ENCODE results near the gene ADCY5.

ADCY5 gene

DNA sequence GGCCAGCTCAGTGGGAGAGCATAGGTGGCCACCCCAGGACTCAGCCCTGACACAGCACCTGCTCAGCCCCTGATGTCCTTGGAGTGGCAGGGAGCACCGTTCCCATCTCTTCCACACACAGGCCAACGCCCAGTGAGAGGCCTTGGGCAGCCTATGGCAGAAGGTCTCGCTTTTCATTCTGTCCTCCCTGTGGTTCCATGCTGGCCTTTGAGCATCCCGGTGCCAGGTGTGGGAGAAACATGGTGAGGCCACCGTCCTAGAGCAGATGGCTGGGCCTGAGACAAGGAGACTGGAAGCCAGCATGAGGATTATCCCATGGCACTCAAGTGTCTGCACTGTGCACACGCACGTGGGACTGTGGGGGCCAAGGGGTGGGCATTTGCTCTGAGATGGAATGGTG lies 25.1 kb downstream of the ADCY5 start:
- Histone ChIP-seq H3K36me3 (ENCODE audit: control insufficient read depth in 1 of 2, insufficient read depth in 2 of 2, low read length in 2 of 2) (no peaks in the 10 kb centered on the region), H3K9me3 (ENCODE audit: control insufficient read depth in 1 of 2, low read length in 2 of 2) (no peaks in the 10 kb centered on the region), H3K27me3 (ENCODE audit: low read depth, low read length) (no peaks in the 10 kb centered on the region), H3K4me3 (ENCODE audit: low read depth in 1 of 2, low read length in 2 of 2) (no peak overlapping the region), H3K4me1 (ENCODE audit: control insufficient read depth in 1 of 2, insufficient read depth in 2 of 2, low read length in 2 of 2) (peaks cover 14 to 53% of the 10 kb centered on the region in 2 donors), H3K27ac (ENCODE audit: low read length) (no peak overlapping the region)

DNA sequence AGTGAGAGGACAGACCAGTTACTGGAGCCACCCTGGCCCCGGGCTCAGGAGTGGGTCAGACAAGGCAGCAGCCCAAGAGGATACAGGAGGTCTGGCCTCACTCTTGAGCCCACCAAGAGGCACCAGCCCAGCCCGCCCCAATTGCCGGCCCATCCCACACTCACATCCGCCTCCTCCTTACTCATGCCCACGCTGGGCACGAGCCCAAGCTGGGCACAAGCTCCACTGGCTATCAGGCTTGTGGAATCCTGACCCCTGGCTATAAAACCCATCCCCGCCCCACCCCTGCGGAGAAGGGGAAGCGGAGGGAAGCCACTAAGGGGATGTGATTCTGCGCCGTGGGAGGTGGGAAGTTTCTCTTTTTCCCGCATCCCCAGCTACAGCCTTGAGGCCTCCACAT lies 25.9 kb downstream of the ADCY5 start:
- H3K9me3 ChIP-seq (ENCODE audit: control insufficient read depth in 1 of 2, low read length in 2 of 2), result no peaks in the 10 kb centered on the region
- no peak overlapping the region for H3K4me3 ChIP-seq (ENCODE audit: low read depth in 1 of 2, low read length in 2 of 2)
- no peaks in the 10 kb centered on the region for H3K27me3 ChIP-seq (ENCODE audit: low read depth, low read length)
- peaks cover 14 to 53% of the 10 kb centered on the region in 2 donors for H3K4me1 ChIP-seq (ENCODE audit: control insufficient read depth in 1 of 2, insufficient read depth in 2 of 2, low read length in 2 of 2)
- H3K27ac ChIP-seq (ENCODE audit: low read length), result no peak overlapping the region
- H3K36me3 ChIP-seq (ENCODE audit: control insufficient read depth in 1 of 2, insufficient read depth in 2 of 2, low read length in 2 of 2), result no peaks in the 10 kb centered on the region

- H3K27me3 ChIP-seq (ENCODE audit: low read depth, low read length), result no peaks in the 10 kb centered on the region
- H3K4me1 ChIP-seq (ENCODE audit: control insufficient read depth in 1 of 2, insufficient read depth in 2 of 2, low read length in 2 of 2), result peaks cover 14 to 53% of the 10 kb centered on the region in 2 donors
- H3K9me3 ChIP-seq (ENCODE audit: control insufficient read depth in 1 of 2, low read length in 2 of 2), result no peaks in the 10 kb centered on the region
- no peak overlapping the region for H3K4me3 ChIP-seq (ENCODE audit: low read depth in 1 of 2, low read length in 2 of 2)
- H3K27ac ChIP-seq (ENCODE audit: low read length), result no peak overlapping the region
- no peaks in the 10 kb centered on the region for H3K36me3 ChIP-seq (ENCODE audit: control insufficient read depth in 1 of 2, insufficient read depth in 2 of 2, low read length in 2 of 2)
These were observed 26.4 kb downstream of the ADCY5 start for GRCh38 chr3:123422457-123422856.

GRCh38 chr3:123421353-123422174 lies 27.3 kb downstream of the ADCY5 start:
- Histone ChIP-seq H3K9me3 (ENCODE audit: control insufficient read depth in 1 of 2, low read length in 2 of 2) (no peaks in the 10 kb centered on the region), H3K27me3 (ENCODE audit: low read depth, low read length) (no peaks in the 10 kb centered on the region), H3K36me3 (ENCODE audit: control insufficient read depth in 1 of 2, insufficient read depth in 2 of 2, low read length in 2 of 2) (no peaks in the 10 kb centered on the region), H3K27ac (ENCODE audit: low read length) (no peak overlapping the region), H3K4me3 (ENCODE audit: low read depth in 1 of 2, low read length in 2 of 2) (no peak overlapping the region), H3K4me1 (ENCODE audit: control insufficient read depth in 1 of 2, insufficient read depth in 2 of 2, low read length in 2 of 2) (peaks cover 14 to 47% of the 10 kb centered on the region in 2 donors)

- Histone ChIP-seq H3K27me3 (ENCODE audit: low read depth, low read length) (no peaks in the 10 kb centered on the region), H3K36me3 (ENCODE audit: control insufficient read depth in 1 of 2, insufficient read depth in 2 of 2, low read length in 2 of 2) (no peaks in the 10 kb centered on the region), H3K4me3 (ENCODE audit: low read depth in 1 of 2, low read length in 2 of 2) (no peak overlapping the region), H3K9me3 (ENCODE audit: control insufficient read depth in 1 of 2, low read length in 2 of 2) (no peaks in the 10 kb centered on the region), H3K27ac (ENCODE audit: low read length) (peak overlapping the region; percentile 28), H3K4me1 (ENCODE audit: control insufficient read depth in 1 of 2, insufficient read depth in 2 of 2, low read length in 2 of 2) (peaks cover 14 to 46% of the 10 kb centered on the region in 2 donors)
These were observed 28.4 kb downstream of the ADCY5 start for GRCh38 chr3:123420416-123420968.

DNA sequence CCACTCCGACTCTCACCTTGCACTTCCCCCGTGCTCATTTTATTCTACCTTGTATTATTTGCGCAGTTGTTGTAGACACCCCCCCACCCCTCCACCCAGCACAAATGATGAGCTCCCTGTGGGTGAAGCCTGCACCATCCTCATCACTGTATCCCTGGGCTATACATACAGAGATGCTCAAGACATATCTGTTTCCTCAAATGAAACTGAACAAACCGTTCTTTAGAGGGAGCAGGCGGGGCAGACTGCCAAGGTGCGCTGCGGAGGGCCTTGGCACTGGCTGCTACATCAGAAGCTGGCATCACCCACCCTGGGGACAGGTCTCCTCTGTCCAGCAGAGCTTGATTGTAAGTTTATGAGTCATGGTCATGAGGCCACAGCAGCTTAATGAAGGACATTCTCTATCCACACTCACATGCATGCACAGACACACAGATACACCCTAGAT lies 29.0 kb downstream of the ADCY5 start:
- Histone ChIP-seq H3K27me3 (ENCODE audit: low read depth, low read length) (no peaks in the 10 kb centered on the region), H3K27ac (ENCODE audit: low read length) (peak overlapping the region; percentile 28), H3K4me1 (ENCODE audit: control insufficient read depth in 1 of 2, insufficient read depth in 2 of 2, low read length in 2 of 2) (peaks cover 14 to 46% of the 10 kb centered on the region in 2 donors), H3K9me3 (ENCODE audit: control insufficient read depth in 1 of 2, low read length in 2 of 2) (no peaks in the 10 kb centered on the region), H3K36me3 (ENCODE audit: control insufficient read depth in 1 of 2, insufficient read depth in 2 of 2, low read length in 2 of 2) (no peaks in the 10 kb centered on the region), H3K4me3 (ENCODE audit: low read depth in 1 of 2, low read length in 2 of 2) (peak overlapping the region in 1 of 2 donors; percentile 22)

DNA sequence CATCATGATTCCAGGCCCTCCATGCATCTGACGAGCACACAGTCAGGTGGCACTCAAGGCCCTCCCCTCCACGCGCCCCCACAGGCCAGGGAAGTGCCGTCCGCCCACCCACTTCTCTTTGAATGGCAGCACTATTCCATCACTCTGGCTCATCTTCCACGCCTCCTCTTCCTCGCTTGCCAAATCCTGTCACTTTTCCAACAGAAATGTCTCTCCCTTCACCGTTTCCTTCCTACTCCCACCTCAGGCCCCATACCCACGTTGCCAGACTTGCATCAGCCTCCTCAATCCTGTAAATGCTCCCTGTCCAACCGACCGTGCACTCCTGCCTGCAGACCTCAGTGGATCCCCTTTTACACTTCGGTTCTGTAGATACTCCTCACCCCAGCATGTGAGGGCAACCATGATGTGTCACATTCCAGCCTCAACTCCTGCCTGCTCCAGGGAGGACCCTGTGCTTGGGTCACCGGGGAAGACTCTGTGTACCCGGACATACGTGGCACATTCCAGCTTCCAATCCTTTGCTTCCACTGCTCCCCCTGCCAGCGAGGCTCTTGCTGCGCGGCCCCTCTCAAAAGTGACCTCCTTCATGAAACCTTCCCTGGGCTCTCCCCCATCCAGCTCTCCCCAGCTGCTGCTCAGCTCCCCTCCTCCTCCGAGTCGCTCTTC lies 29.6 kb downstream of the ADCY5 start:
- H3K4me3 ChIP-seq (ENCODE audit: low read depth in 1 of 2, low read length in 2 of 2), result peak overlapping the region in 1 of 2 donors; percentile 22

DNA sequence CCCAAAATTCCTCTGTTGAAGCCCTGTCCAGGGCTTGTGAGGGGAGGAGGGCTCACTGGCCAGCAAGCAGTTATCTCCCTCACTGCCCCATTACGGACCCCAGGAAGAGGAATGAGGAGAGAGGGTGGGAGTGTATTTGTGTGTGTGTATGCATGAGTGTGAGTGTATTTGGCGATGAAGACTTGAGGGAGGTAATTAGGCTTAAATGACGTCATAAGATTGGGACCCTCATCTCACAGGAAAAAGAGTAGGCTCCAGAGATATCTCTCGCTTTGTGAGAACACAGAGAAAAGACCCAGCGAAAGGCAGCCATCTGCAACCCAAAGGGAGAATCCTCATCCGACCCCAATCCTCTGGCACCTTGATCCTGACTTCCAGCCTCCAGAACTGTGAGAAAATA lies 32.2 kb downstream of the ADCY5 start:
- no peaks in the 10 kb centered on the region for H3K36me3 ChIP-seq (ENCODE audit: control insufficient read depth in 1 of 2, insufficient read depth in 2 of 2, low read length in 2 of 2)
- H3K4me3 ChIP-seq (ENCODE audit: low read depth in 1 of 2, low read length in 2 of 2), result no peak overlapping the region
- no peaks in the 10 kb centered on the region for H3K27me3 ChIP-seq (ENCODE audit: low read depth, low read length)
- H3K4me1 ChIP-seq (ENCODE audit: control insufficient read depth in 1 of 2, insufficient read depth in 2 of 2, low read length in 2 of 2), result peaks cover 7 to 47% of the 10 kb centered on the region in 2 donors
- no peaks in the 10 kb centered on the region for H3K9me3 ChIP-seq (ENCODE audit: control insufficient read depth in 1 of 2, low read length in 2 of 2)
- peak overlapping the region; percentile 42 for H3K27ac ChIP-seq (ENCODE audit: low read length)

More for the DNA sequence above, 29.6 kb downstream of the ADCY5 start:
- Histone ChIP-seq H3K27ac (ENCODE audit: low read length) (no peak overlapping the region), H3K4me1 (ENCODE audit: control insufficient read depth in 1 of 2, insufficient read depth in 2 of 2, low read length in 2 of 2) (peaks cover 14 to 46% of the 10 kb centered on the region in 2 donors), H3K27me3 (ENCODE audit: low read depth, low read length) (no peaks in the 10 kb centered on the region), H3K36me3 (ENCODE audit: control insufficient read depth in 1 of 2, insufficient read depth in 2 of 2, low read length in 2 of 2) (no peaks in the 10 kb centered on the region), H3K9me3 (ENCODE audit: control insufficient read depth in 1 of 2, low read length in 2 of 2) (no peaks in the 10 kb centered on the region)

DNA sequence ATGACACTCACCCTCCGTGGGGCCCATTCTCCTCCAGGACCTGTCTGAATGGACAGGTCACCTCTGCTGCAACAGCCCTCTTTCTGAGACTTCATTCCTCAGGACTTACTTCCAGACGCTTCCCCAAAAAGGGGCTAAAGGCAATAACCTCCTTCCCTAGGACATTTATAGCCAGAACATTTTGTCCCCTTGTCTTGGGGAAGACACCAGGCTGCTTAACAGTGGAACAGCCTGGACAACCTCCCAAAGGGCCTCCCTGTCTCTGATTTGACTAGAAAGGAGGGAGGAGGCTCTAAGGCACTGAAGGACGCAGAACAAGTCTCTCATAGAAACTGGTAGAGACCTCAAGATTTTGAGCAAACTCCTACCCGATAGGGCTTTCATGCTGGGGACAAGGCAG lies 32.7 kb downstream of the ADCY5 start:
- Histone ChIP-seq H3K9me3 (ENCODE audit: control insufficient read depth in 1 of 2, low read length in 2 of 2) (no peaks in the 10 kb centered on the region), H3K4me3 (ENCODE audit: low read depth in 1 of 2, low read length in 2 of 2) (no peak overlapping the region), H3K36me3 (ENCODE audit: control insufficient read depth in 1 of 2, insufficient read depth in 2 of 2, low read length in 2 of 2) (no peaks in the 10 kb centered on the region), H3K4me1 (ENCODE audit: control insufficient read depth in 1 of 2, insufficient read depth in 2 of 2, low read length in 2 of 2) (peaks cover 9 to 45% of the 10 kb centered on the region in 2 donors), H3K27me3 (ENCODE audit: low read depth, low read length) (no peaks in the 10 kb centered on the region), H3K27ac (ENCODE audit: low read length) (peak overlapping the region; percentile 85)

- Histone ChIP-seq H3K4me1 (ENCODE audit: control insufficient read depth in 1 of 2, insufficient read depth in 2 of 2, low read length in 2 of 2) (peaks cover 12 to 45% of the 10 kb centered on the region in 2 donors), H3K27ac (ENCODE audit: low read length) (peak overlapping the region; percentile 85), H3K4me3 (ENCODE audit: low read depth in 1 of 2, low read length in 2 of 2) (no peak overlapping the region), H3K36me3 (ENCODE audit: control insufficient read depth in 1 of 2, insufficient read depth in 2 of 2, low read length in 2 of 2) (no peaks in the 10 kb centered on the region), H3K9me3 (ENCODE audit: control insufficient read depth in 1 of 2, low read length in 2 of 2) (no peaks in the 10 kb centered on the region), H3K27me3 (ENCODE audit: low read depth, low read length) (no peaks in the 10 kb centered on the region)
These were observed 33.7 kb downstream of the ADCY5 start for GRCh38 chr3:123414973-123415775.

Measured in muscle layer of duodenum (tissue), 2 donors.